ENCODE results near the gene ACTN1.
"Not testable (repeated sequence)": the region's sequence is repeated elsewhere in the genome, so short reads cannot be mapped to it uniquely, and the experiment has no call there.

The ACTN1 gene

GRCh38 chr14:68857516-68858070 lies 121.5 kb downstream of the ACTN1 start:
- no peaks in the 10 kb centered on the region for H3K79me2 ChIP-seq (ENCODE audit: insufficient read depth, low read depth)
- no peak overlapping the region for H3K4me2 ChIP-seq
- H3K4me1 ChIP-seq (ENCODE audit: low read depth, poor library complexity, severe bottlenecking) = peaks cover 19% of the 10 kb centered on the region
- H3K27ac ChIP-seq = no peak overlapping the region
- no peak overlapping the region for H3K4me3 ChIP-seq (IDR thresholded peaks at IDR 0.05; ENCODE audit: insufficient read depth, low read depth, low read length)
- TF ChIP-seq, protein P1, sequence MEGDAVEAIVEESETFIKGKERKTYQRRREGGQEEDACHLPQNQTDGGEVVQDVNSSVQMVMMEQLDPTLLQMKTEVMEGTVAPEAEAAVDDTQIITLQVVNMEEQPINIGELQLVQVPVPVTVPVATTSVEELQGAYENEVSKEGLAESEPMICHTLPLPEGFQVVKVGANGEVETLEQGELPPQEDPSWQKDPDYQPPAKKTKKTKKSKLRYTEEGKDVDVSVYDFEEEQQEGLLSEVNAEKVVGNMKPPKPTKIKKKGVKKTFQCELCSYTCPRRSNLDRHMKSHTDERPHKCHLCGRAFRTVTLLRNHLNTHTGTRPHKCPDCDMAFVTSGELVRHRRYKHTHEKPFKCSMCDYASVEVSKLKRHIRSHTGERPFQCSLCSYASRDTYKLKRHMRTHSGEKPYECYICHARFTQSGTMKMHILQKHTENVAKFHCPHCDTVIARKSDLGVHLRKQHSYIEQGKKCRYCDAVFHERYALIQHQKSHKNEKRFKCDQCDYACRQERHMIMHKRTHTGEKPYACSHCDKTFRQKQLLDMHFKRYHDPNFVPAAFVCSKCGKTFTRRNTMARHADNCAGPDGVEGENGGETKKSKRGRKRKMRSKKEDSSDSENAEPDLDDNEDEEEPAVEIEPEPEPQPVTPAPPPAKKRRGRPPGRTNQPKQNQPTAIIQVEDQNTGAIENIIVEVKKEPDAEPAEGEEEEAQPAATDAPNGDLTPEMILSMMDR (conservative IDR thresholded peaks at IDR 0.05; ENCODE audit: low read depth, low read length) = no peak
- no peak overlapping the region for H3K9ac ChIP-seq
- no peak overlapping the region for H2AFZ ChIP-seq (ENCODE audit: low read depth)
- H4K20me1 ChIP-seq (ENCODE audit: insufficient read depth) = no peaks in the 10 kb centered on the region
- no peaks in the 10 kb centered on the region for H3K27me3 ChIP-seq (ENCODE audit: insufficient read depth, low read depth)
- no peaks in the 10 kb centered on the region for H3K36me3 ChIP-seq (ENCODE audit: insufficient read depth)

DNA sequence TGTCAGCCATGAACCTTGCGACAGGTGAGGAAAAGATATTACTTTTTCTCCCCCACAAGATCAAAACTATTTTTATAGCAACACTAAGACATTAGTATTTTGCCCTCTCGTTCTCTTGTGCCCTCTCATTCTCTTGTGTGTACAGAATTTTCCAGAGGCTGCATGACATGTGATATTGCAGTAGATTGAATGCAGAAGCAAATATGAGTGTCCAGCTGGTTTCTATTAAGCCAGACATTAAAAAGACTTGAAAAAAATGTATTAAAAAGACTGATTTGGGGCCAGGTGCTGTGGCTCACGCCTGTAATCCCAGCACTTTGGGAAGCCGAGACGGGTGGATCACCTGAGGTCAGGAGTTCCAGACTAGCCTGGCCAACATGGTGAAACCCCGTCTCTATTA lies 122.5 kb downstream of the ACTN1 start:
- Histone ChIP-seq H3K36me3 (ENCODE audit: insufficient read depth) (no peaks in the 10 kb centered on the region), H3K4me1 (ENCODE audit: low read depth, poor library complexity, severe bottlenecking) (peaks cover 19% of the 10 kb centered on the region), H3K27me3 (ENCODE audit: insufficient read depth, low read depth) (no peaks in the 10 kb centered on the region), H3K79me2 (ENCODE audit: insufficient read depth, low read depth) (no peaks in the 10 kb centered on the region), H3K9ac (no peak overlapping the region), H3K27ac (no peak overlapping the region), H4K20me1 (ENCODE audit: insufficient read depth) (no peaks in the 10 kb centered on the region), H3K4me3 (IDR thresholded peaks at IDR 0.05; ENCODE audit: insufficient read depth, low read depth, low read length) (no peak overlapping the region), H3K4me2 (no peak overlapping the region), H2AFZ (ENCODE audit: low read depth) (no peak overlapping the region)
- TF ChIP-seq, protein P1 (conservative IDR thresholded peaks at IDR 0.05; ENCODE audit: low read depth, low read length) = no peak

- peak overlapping the region; percentile 38; the same call in 1 of the 2 replicates for H2AFZ ChIP-seq (ENCODE audit: low read depth)
- no peaks in the 10 kb centered on the region for H3K27me3 ChIP-seq (ENCODE audit: insufficient read depth, low read depth)
- no peaks in the 10 kb centered on the region for H3K36me3 ChIP-seq (ENCODE audit: insufficient read depth)
- no peak overlapping the region for H3K4me3 ChIP-seq (IDR thresholded peaks at IDR 0.05; ENCODE audit: insufficient read depth, low read depth, low read length)
- H4K20me1 ChIP-seq (ENCODE audit: insufficient read depth) = no peaks in the 10 kb centered on the region
- peak overlapping the region; percentile 59 for H3K27ac ChIP-seq
- peaks cover 19% of the 10 kb centered on the region for H3K4me1 ChIP-seq (ENCODE audit: low read depth, poor library complexity, severe bottlenecking)
- TF ChIP-seq, protein P1 (conservative IDR thresholded peaks at IDR 0.05; ENCODE audit: low read depth, low read length) = no peak
- no peaks in the 10 kb centered on the region for H3K79me2 ChIP-seq (ENCODE audit: insufficient read depth, low read depth)
- H3K9ac ChIP-seq = no peak overlapping the region; the same call in 1 of the 2 replicates
- peak overlapping the region; percentile 43 for H3K4me2 ChIP-seq
These were observed 124.7 kb downstream of the ACTN1 start for GRCh38 chr14:68854421-68854820.

GRCh38 chr14:68853749-68854148 lies 125.4 kb downstream of the ACTN1 start:
- TF ChIP-seq, protein P1 (conservative IDR thresholded peaks at IDR 0.05; ENCODE audit: low read depth, low read length) = no peak
- Histone ChIP-seq H3K79me2 (ENCODE audit: insufficient read depth, low read depth) (no peaks in the 10 kb centered on the region), H3K36me3 (ENCODE audit: insufficient read depth) (no peaks in the 10 kb centered on the region), H3K4me3 (IDR thresholded peaks at IDR 0.05; ENCODE audit: insufficient read depth, low read depth, low read length) (no peak overlapping the region), H3K27ac (peak overlapping the region; percentile 59; the same call in 1 of the 2 replicates), H3K9ac (no peak overlapping the region), H4K20me1 (ENCODE audit: insufficient read depth) (no peaks in the 10 kb centered on the region), H3K4me1 (ENCODE audit: low read depth, poor library complexity, severe bottlenecking) (peaks cover 19% of the 10 kb centered on the region), H2AFZ (ENCODE audit: low read depth) (no peak overlapping the region), H3K4me2 (no peak overlapping the region; the same call in 1 of the 2 replicates), H3K27me3 (ENCODE audit: insufficient read depth, low read depth) (no peaks in the 10 kb centered on the region)

- not testable (repeated sequence) for H3K4me2 ChIP-seq; H3K36me3 ChIP-seq (ENCODE audit: insufficient read depth); H4K20me1 ChIP-seq (ENCODE audit: insufficient read depth); H3K27ac ChIP-seq; H3K9ac ChIP-seq; H2AFZ ChIP-seq (ENCODE audit: low read depth); H3K79me2 ChIP-seq (ENCODE audit: insufficient read depth, low read depth); H3K27me3 ChIP-seq (ENCODE audit: insufficient read depth, low read depth); H3K4me3 ChIP-seq (IDR thresholded peaks at IDR 0.05; ENCODE audit: insufficient read depth, low read depth, low read length)
- peaks cover 19% of the 10 kb centered on the region for H3K4me1 ChIP-seq (ENCODE audit: low read depth, poor library complexity, severe bottlenecking)
These were observed 126.6 kb downstream of the ACTN1 start for GRCh38 chr14:68852493-68852892.

Measured in KMS-11 (cell line).